Measurements from ENCODE around the gene RGS18.

The RGS18 gene

GRCh38 chr1:192186197-192186596 lies 27.9 kb downstream of the RGS18 start:
- no peak overlapping the region for H3K4me3 ChIP-seq (replicated peaks; ENCODE audit: insufficient read depth, low read length)
- H3K27ac ChIP-seq (replicated peaks), result no peak overlapping the region
- TF ChIP-seq GABPA (IDR thresholded peaks at IDR 0.05; ENCODE audit: low read depth) (no peak), POLR2AphosphoS5 (IDR thresholded peaks at IDR 0.05; ENCODE audit: low read depth) (no peak), REST (IDR thresholded peaks at IDR 0.05; ENCODE audit: insufficient replicate concordance, low read depth) (no peak), CTCF (IDR thresholded peaks at IDR 0.05; ENCODE audit: insufficient read depth, low read length) (no peak), SPI1 (IDR thresholded peaks at IDR 0.05; ENCODE audit: borderline replicate concordance, low read depth) (no peak)
- DNase-seq (ENCODE audit: low read depth in 1 of 2, low spot score in 1 of 2), result no peak
- H3K27me3 ChIP-seq (ENCODE audit: insufficient read depth, poor library complexity, severe bottlenecking), result no peaks in the 10 kb centered on the region

DNA sequence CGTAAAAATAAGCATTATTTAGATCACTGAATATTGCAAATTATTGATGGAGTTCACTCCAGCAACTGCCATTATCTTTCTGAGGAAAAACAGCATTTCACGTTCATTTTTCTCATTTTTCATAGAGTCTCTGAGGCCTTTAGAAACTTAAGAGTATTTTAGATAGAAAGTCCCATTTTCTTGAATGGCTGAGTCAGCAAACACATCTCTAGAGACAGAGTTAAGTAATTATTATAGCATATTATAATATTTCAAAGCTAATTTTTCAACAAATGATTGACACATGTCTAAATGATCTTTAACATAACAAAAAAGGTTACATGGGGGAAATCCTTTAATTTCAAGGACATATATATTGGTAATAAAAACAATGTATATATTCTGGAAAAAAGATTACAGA lies 31.8 kb downstream of the RGS18 start:
- no peak for DNase-seq (ENCODE audit: low read depth in 1 of 2, low spot score in 1 of 2)
- Histone ChIP-seq H3K27ac (replicated peaks) (no peak overlapping the region), H3K27me3 (ENCODE audit: insufficient read depth, poor library complexity, severe bottlenecking) (no peaks in the 10 kb centered on the region), H3K4me3 (replicated peaks; ENCODE audit: insufficient read depth, low read length) (no peak overlapping the region)
- TF ChIP-seq CTCF (IDR thresholded peaks at IDR 0.05; ENCODE audit: insufficient read depth, low read length) (no peak), POLR2AphosphoS5 (IDR thresholded peaks at IDR 0.05; ENCODE audit: low read depth) (no peak), GABPA (IDR thresholded peaks at IDR 0.05; ENCODE audit: low read depth) (no peak), REST (IDR thresholded peaks at IDR 0.05; ENCODE audit: insufficient replicate concordance, low read depth) (no peak), SPI1 (IDR thresholded peaks at IDR 0.05; ENCODE audit: borderline replicate concordance, low read depth) (no peak)

GRCh38 chr1:192201303-192201702 lies 43.0 kb downstream of the RGS18 start:
- Histone ChIP-seq H3K27ac (replicated peaks) (no peak overlapping the region), H3K27me3 (ENCODE audit: insufficient read depth, poor library complexity, severe bottlenecking) (no peaks in the 10 kb centered on the region), H3K4me3 (replicated peaks; ENCODE audit: insufficient read depth, low read length) (no peak overlapping the region)
- no peak for TF ChIP-seq CTCF (IDR thresholded peaks at IDR 0.05; ENCODE audit: insufficient read depth, low read length)
- DNase-seq (ENCODE audit: low read depth in 1 of 2, low spot score in 1 of 2), result no peak

DNA sequence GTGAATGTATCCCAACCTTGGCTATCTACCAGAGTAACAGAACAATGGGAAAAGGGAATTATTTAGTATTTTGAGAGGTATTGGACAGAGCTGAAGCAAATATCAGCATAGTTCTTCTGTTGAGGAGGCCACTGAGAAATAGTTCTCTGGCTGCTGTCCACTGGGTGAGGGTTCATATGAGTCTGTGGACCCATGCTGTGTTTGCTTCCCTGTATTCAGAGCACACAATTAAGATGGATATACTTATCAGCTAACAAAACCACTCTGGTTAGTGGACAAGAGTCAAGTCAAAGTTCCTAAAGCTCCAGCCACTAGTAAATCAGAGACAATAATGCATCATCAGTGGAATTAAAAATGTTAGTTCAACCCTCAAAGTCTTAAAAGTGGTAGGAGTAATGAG lies 66.1 kb downstream of the RGS18 start:
- no peak for DNase-seq (ENCODE audit: low read depth in 1 of 2, low spot score in 1 of 2)
- Histone ChIP-seq H3K27ac (replicated peaks) (no peak overlapping the region), H3K27me3 (ENCODE audit: insufficient read depth, poor library complexity, severe bottlenecking) (no peaks in the 10 kb centered on the region), H3K4me3 (replicated peaks; ENCODE audit: insufficient read depth, low read length) (no peak overlapping the region)
- no peak for TF ChIP-seq CTCF (IDR thresholded peaks at IDR 0.05; ENCODE audit: insufficient read depth, low read length)
- TF ChIP-seq POLR2AphosphoS5 (IDR thresholded peaks at IDR 0.05; ENCODE audit: low read depth), result no peak
- TF ChIP-seq REST (IDR thresholded peaks at IDR 0.05; ENCODE audit: insufficient replicate concordance, low read depth), result no peak
- no peak for TF ChIP-seq SPI1 (IDR thresholded peaks at IDR 0.05; ENCODE audit: borderline replicate concordance, low read depth)
- TF ChIP-seq GABPA (IDR thresholded peaks at IDR 0.05; ENCODE audit: low read depth), result no peak

All from HL-60 (cell line).